ENCODE measurements around the gene SERPINA1.
"Not testable (repeated sequence)": the region's sequence is repeated elsewhere in the genome, so short reads cannot be mapped to it uniquely, and the experiment has no call there.

SERPINA1 gene

DNA sequence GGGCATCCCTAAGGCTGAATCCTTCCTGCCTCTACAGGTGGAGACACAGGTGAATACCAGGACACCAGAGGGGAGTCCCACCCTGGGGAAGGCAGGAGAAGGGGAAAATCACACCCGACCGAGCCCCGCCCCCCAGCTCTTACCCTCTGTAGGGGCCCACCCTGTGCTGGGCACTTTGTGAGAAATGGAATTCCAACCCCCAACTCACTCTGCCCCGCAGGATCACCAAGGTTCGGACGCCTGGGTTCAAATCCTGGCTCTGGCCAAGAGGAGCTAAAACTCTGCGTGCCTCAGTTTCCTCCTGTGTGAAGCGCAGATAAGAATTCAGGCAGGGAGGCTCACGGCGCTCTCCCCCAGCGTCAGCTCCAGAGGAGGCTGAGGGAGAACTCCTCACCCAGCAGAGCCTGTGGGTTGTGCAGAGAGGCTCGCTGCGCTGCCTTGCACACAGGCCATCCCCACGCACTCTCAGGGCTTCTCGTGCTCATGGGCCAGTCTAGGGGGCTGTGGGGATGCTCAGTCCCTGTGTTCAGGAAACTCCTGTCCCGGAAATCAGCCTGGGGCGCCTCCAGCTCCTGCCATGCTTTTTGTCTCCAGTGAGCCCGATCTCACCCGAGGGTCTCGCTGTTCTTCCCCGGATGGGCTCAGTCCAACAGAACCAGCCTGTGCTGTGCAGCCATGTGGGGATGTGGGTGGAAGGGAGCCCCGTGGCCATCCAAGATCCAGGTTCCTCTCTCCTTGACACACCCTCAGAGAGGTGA lies 18.5 kb downstream of the SERPINA1 start:
- DNase-seq (ENCODE audit: low read depth), result not testable (repeated sequence)

DNA sequence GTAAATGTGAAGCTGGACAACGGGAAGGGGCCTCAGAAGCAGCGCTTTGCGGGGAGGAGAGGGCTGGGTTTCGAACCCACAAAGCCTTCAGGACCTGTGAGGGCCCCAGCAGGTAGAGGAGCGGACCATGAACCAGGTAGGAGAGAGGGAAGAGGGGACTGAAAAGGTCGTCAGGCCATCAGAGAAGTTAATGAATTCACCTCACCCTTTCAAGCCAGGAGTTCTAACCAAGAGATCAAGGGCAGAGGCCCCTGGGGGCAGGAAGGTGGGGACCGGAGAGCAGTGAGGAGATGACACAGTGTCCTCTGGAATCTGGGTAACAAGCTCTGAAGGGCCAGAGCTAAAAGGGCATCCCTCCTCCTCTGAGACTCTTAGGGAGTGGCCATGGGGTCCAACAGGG lies 19.4 kb downstream of the SERPINA1 start:
- no peak for DNase-seq (ENCODE audit: low read depth)

DNA sequence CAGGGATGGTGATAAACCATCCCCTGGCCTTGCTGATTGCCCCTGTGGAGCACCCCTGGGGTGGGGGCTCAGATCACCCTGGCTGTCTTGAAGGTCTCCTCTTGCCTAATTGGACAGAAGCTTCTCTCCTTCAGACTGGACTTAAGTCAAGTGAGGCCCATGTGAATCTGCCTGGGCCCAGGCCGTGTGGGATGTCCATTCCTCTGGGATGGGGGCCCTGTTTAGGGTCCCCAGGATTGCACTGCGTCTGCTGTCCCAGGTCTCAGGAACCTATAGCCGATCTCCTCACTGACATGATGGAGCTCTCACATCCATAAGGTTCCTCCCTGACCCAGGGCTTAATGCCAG lies 20.2 kb downstream of the SERPINA1 start:
- no peak for DNase-seq (ENCODE audit: low read depth)

DNA sequence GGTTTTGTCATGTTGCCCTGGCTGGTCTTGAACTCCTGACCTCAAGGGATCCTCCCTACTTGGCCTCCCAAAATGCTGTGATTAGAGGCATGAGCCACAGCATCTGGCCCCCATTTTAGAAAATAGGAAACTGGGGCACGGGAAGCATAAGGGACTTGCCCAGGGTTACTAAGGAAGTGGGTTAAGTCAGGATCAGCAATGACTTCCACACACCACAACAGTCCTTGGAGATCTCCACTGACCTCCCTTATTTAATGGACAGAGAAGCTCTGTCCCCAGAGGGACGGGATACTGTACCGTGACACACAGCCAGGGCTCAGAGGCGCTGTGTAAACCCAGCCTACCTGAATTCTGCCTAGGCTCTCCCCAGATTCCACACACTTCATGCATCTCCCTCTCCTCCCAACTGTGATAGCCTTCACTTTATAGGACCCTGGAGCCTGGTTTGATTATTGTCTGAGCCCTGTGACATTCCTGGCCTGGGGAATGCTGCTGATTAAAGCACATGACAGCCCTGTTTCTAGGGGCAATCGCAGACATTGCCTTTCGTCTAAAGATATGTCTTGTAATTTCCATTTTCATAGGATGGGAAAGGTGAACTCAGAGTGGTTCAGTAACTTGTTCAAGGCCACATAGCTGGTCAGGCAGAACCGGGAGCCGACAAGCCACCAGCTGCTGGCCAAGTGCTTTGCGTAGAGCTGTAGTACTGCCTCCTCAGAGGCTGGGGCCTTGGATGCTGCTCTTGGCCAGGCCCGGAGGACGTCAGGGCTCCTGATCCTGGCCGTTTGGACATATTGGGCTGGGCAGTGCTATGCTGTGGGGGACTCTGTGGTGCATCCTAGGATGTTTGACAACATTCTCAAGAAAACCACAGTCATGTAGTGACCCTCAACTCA lies 20.8 kb downstream of the SERPINA1 start:
- no peak for DNase-seq (ENCODE audit: low read depth)

DNA sequence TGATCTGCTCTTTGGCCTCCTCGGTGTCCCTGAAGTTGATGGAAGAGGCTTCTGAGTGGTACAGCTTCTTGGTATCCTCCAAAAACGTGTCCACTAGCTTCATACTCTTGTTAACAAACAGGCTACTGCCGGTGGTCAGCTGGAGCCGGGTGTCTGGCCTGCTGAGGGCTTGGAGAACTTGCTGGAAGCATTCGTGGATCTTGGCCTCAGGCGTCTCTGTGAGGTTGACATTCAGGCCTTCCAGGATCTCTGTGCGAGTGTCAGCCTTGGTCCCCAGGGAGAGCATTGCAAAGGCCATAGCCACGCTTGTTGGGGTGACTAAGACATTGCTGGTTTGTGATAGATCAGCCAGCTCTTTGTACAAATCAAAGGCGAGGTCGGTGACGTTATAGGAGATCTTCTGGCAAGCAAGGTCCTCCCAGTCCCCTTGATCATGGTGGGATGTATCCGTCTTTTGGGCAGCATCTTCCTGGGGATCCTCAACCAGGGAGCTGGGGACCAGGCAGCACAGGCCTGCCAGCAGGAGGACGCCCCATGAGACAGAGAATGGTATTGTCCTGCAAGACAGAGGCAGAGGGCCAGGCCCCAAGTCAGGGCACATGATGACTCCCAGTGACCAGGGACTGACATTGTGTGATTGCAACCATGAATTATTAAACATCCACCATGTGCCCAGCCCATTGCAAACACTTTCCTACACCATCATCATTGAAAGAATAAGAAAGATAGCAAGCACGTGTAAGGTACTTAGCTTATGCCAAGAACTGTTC lies 22.1 kb downstream of the SERPINA1 start, which contains the start of gene SERPINA2:
SERPINA2 (minus strand) TSS at position 553 of the 770 bp plus-strand sequence.
- DNase-seq (ENCODE audit: low read depth), result no peak

DNA sequence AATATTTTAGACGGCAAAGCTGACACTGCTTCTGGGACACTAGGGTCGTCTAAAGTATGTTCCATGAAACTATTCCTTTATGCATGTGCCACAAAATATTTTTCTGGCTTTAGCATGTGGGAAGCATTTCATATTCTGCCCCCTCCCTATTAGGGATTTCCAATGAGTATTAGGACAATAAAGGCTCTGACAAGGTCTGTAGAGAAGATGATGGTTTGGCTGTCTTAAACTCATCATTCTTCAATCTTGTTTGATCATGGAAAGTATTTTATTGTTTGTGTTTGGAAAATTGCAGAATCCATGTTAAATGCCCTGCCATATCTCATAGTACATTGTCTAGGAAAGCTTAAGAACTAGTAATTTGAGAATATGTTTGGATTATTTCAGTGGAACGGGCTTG lies 22.8 kb downstream of the SERPINA1 start:
- no peak for DNase-seq (ENCODE audit: low read depth)

DNA sequence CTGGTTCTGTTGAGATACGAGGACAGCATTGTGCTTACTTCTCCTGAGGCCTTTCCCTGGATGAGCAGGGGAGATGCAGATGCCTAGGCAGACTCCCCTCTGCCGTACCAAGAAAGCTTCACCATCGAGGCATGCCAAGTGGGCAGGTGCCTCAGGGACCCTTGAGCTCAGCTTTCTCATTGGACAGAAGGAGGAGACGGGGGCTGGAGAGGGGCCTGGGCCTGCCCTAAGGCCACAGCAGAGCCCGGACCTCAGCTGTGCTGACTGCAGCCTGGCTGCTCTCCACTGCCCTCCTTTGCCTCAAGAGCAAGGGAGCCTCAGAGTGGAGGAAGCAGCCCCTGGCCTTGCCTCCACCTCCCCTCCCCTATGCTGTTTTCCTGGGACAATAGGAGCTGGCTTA lies 23.4 kb downstream of the SERPINA1 start:
- DNase-seq (ENCODE audit: low read depth), result no peak

DNA sequence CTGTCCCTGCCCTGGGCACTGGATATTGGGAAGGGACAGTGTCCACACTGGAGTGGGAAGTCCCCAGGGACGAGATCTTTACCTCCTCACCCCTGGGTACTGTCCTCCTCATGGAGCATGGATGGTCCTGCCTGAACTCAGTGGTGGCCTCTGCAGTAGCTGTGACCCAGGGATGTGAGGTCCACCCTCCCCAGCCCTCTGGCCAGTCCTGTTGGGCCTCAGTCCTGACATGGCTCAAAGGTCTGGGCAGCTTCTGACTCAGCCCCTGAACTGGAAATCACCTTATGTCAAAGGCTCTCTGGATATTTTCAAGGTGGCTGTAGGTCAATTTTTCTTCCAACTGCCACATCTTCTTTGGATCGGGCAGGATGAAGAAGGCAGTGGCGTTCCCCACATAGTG lies 24.4 kb downstream of the SERPINA1 start:
- DNase-seq (ENCODE audit: low read depth), result no peak

DNA sequence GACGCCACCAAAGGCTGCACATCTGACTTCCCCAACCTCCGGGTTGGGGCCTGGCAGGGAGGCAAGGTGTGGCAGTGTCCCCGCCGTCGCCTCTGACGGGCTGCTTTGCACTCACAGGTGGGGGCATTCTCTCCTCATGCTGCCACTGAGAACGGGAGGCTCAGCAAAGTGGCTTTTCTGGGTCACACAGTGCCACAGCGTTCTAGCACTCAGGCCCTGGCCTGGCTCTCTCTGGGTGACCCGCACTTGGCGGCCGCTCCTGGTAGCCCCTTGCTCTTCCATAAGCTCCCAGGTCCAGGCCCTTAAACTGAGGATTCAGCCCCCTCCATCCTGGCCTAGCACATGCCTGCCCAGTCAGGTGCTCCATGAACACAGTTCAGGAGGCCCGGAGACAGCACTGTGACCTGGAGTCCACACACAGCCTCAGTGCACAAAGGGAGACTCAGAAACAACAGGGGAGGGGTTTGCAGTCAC lies 25.2 kb downstream of the SERPINA1 start:
- DNase-seq (ENCODE audit: low read depth), result no peak

DNA sequence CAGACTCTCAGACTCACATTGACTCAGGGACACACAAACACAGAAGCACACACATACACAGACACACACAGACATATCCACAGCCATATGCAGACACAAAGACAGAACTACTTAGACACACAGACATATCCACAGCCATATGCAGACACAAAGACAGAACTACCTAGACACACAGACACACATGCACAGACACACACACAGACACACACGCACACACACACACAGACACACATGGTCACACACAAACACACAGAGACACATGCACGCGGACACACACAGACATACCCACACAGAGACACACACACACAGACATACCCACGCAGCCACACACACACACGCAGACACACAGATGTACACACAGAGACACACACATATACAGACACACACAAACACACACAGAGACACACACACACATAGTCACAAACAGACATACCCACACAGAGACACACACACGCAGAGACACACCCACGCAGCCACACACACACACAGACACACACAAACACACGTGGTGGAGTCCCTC lies 25.7 kb downstream of the SERPINA1 start:
- no peak for DNase-seq (ENCODE audit: low read depth)

DNA sequence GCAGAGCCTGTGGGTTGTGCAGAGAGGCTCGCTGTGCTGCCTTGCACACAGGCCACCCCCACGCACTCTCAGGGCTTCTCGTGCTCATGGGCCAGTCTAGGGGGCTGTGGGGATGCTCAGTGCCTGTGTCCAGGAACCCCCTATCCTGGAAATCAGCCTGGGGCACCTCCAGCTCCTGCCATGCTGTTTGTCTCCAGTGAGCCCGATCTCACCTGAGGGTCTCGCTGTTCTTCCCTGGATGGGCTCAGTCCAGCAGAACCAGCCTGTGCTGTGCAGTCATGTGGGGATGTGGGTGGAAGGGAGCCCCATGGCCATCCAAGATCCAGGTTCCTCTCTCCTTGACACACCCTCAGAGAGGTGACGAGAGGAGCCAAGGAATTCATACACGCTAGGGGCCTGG lies 26.7 kb downstream of the SERPINA1 start:
- no peak for DNase-seq (ENCODE audit: low read depth)

DNA sequence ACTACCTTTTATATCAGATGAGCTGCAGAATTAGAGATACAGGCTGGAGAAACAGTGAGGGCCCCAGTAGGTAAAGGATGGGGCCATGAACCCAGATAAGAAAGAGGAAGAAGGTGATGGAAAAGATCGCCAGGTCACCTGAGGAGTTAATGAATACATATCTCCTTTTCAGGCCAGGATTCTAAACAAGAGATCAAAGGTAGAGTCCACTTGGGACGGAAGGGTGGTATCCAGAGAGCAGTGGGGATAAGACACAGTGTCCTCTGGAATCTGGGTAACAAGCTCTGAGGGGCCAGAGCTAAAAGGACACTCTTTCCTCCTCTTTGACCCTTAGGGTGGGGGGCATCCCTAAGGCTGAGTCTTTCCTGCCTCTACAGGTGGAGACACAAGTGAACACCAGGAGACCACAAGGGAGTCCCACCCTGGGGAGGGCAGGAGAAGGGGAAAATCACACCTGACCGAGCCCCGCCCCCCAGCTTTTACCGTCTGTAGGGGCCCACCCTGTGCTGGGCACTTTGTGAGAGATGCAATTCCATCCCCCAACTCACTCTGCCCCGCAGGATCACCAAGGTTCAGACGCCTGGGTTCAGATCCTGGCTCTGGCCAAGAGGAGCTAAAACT lies 27.3 kb downstream of the SERPINA1 start:
- DNase-seq (ENCODE audit: low read depth), result no peak

DNA sequence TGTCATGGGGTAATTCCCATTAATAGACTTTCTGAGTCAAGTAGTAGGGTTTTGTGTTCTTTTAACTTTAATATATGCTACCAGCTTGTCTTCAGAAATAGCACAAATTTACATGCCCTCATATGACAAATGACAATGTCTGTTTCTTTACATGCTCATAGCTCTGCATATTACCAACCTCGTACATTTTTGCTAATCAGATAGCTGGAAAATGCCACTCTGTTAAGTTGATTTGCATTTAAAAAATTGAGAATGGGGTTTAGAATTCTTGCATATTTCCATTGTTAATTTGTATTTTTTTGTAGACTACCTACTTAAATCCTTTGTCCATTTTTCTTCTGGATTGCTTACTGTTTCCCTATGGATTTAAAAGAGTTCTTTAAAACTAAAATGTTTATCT lies 31.2 kb downstream of the SERPINA1 start:
- no peak for DNase-seq (ENCODE audit: low read depth)

DNA sequence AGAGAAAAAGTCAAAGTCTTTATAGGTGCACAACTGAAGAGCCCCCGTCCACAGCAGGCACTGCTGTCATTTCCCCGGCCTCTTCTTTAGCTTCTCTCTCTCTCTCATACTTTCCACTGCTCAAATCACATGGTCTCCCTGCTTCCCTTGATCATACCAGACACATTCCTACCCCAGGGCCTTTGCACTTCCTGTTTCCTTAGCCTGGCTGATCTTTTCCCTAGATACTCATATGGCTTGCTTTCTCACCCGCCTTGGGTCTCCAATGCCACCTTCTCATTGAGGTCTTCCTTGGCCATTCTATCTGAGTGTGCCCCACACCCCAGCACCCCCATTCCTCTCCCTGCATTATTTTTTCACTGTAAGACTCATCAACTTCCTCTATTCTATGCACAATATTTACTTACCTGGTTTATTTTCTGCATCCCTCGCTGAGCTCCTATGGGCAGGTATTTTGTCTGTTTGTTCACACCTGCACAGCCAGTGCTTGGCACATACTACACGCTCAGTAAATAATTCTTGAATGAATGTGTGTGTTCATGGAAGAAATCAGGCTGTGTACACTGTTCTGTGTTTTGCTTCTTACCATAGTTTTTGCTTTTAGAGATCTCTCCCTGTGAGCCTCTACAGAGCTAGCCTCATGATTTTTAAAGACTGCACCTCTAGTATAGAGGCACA lies 31.9 kb downstream of the SERPINA1 start:
- DNase-seq (ENCODE audit: low read depth), result no peak

DNA sequence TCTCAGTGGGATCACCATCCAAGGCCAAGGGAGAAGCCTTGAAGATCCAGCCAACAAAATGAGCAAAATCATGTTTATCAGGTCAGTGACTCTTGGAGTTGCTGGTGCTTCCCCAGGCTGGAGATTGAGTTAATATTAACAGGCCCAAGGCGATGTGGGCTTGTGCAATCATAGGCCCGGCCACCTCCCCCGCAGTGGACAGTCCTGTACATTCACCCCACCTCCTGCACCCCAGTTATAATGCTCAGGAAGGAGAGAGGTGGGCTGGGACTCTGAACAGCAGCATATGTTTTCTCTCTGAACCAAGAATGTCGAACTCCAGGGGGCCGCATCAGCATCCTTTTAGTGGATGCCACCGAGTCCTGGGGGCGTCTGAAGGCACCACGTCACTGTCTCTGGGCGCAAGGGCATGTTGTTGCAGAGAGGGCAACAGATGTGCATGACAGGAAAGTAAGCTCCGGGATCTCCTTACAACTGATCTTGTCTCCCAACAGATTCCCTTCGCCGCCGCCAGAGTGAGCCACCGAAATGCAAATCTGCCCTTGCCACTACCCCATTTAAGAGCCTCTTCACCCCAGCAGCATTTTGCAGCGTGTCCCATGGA lies 33.1 kb downstream of the SERPINA1 start:
- no peak for DNase-seq (ENCODE audit: low read depth)

DNA sequence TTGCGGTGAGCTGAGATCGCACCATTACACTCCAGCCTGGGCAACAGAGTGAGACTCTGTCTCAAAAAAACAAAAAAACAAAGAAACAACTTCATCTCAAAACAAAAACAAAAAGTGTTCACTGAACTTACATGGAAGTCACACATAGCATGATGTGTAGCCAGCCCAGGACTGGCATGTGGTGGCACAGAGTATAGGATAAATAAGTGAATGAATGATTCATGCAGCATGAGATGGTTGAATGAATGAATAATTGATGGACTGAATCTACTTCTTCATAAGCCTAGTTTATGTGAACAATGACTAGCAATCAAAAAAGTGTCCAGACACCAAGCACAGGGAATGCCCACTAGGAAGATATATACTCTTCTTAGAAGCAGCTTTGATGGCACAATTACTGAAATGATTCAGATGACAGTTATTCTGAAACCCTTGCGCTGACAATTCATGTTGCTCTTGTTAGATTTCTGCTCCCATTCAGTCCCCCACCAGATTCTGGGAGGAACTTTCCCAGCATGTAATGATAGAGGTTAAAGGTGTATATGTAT lies 33.7 kb downstream of the SERPINA1 start:
- no peak for DNase-seq (ENCODE audit: low read depth)

DNA sequence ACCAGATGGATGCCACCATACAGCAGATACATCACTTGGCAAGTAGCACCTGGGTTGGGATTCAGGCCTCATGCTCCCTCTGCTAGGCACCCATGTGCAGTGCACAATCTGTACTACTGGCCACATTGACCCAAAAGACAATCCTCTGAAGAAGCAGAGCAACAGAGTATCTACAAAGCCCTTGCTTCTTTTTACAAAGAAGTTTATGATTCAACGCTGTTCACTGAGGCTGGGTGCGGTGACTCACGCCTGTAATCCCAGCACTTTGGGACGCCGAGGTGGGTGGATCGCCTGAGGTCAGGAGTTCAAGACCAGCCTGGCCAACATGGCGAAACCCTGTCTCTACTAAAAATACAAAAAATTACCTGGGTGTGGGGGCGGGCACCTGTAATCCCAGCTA lies 34.2 kb downstream of the SERPINA1 start:
- DNase-seq (ENCODE audit: low read depth), result not testable (repeated sequence)

DNA sequence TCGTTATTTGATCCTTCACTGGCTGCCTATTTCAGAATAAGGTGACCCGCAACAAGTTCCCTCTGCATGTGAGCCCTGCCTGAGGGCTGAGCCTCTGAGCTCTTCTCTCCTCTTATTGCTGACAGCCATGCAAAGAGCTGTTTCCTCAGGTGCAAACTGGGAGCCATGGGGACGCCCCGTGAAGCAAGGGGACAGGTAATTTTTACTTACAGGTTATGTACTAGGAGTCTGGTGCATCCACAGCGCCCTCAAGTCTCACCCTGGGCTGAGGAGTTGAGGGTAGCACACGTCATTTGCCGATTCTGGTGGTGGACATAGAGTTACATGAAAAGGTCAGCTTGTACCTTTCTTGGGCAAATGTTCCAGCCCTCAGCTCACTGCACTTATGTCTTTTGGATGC lies 39.1 kb downstream of the SERPINA1 start:
- DNase-seq (ENCODE audit: low read depth), result no peak

DNA sequence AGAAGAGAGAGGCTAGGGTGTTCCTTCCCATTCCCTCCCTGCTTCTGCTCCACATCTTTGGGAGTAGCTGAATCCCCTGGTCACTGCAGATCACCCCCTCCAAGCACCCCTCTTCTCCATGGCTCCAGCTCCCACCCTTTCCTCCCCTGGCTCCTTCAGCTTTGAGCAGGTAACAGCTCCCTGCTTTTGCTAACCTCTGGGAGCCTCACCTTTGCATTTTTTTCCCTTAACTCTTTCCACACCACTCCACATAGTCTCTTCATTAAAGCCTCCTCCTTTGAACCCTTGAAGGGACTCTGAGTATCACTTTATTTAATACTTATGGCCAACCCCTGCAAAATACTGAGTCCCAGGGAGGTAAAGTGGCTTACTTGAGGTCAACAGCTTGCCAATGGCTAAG lies 39.6 kb downstream of the SERPINA1 start:
- no peak for DNase-seq (ENCODE audit: low read depth)

DNA sequence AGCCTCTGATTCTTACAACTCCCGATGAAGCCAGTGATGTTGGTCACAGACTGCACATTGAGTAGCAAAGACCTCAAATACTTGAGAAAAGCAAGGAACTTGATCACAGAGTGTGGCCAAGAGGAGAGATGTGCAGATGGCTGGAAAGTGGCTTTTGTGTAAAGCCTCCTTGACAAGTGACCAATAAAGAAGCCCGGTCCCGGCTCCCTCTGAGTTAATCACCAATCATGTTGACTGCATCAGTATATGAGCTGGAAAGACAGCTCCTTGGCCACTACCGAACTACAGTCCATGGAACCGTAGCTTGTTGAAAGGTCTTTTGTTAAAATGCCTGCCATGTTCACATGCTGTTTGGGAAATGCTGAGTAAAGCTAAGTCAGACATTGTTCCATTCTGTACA lies 41.6 kb downstream of the SERPINA1 start:
- no peak for DNase-seq (ENCODE audit: low read depth)
